Chondrocyte (in vitro differentiated cells): ENCODE data around the gene GRIK2. TPM values are rescaled to one million over a fixed set of nuclear protein-coding genes. Genes with fewer than 3 reads are reported as not detected.

ENCODE experiments used
- DNase-seq: peaks from one replicate; pipeline ENCODE4 v3.0.0; 2021; ENCODE audit warnings: mixed read lengths, low spot score
- H3K27ac Mint-ChIP-seq: one replicate; pipeline ENCODE4 v1.8.0; 2021; ENCODE audit warnings: mild to moderate bottlenecking, moderate library complexity, mixed read lengths; ENCODE audit not compliant: unreplicated experiment
- H3K27me3 Mint-ChIP-seq: 2 replicates; pipeline ENCODE4 v1.8.0; 2021; ENCODE audit warnings: low read depth, mixed read lengths
- H3K36me3 Mint-ChIP-seq: 2 replicates; pipeline ENCODE4 v1.8.0; 2021; ENCODE audit warnings: low read depth, mixed read lengths
- H3K4me1 Mint-ChIP-seq: 2 replicates; pipeline ENCODE4 v1.8.0; 2021; ENCODE audit warnings: low read depth, mild to moderate bottlenecking, mixed read lengths
- H3K4me3 Mint-ChIP-seq: one replicate; pipeline ENCODE4 v1.8.0; 2021; ENCODE audit warnings: mild to moderate bottlenecking, moderate library complexity, mixed read lengths; ENCODE audit not compliant: unreplicated experiment
- H3K9me3 Mint-ChIP-seq: 2 replicates; pipeline ENCODE4 v1.8.0; 2021; ENCODE audit warnings: low read depth, mixed read lengths
- total RNA-seq: library from RNA; stranded (reverse); gene quantifications from 3 replicates; pipeline ENCODE4 v1.2.1, GENCODE V29; 2021
- TF ChIP-seq, protein P1 (sequence below): fragments of 200-600 bp; sonication (generic); IDR thresholded peaks from 2 replicates; pipeline ENCODE4 v1.5.0; 2021; ENCODE audit warnings: antibody characterized with exemption, mild to moderate bottlenecking, moderate library complexity

GRIK2 gene
- total RNA-seq, 1 donor from 2014 or later, result 8.2 TPM

DNA sequence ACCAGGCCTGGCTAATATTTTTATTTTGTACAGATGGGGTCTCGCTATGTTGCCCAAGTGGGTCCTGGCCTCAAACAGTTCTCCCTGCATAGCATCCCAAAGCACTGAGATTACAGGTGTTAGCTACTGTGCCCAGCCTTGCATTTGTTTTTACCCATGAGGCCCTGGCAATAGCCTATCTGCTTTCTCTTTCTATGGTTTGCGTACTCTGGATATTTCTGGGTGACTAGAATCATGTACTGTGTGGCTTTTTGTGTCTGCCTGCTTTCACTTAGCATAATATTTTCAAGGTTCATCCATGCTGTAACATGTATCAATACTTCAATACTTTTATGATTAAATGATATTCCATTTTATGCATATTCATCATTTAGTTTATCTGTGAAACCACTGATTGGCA lies 451.7 kb downstream of the GRIK2 start:
- Mint-ChIP-seq H3K36me3 (no peaks in the 10 kb centered on the region), H3K27me3 (no peaks in the 10 kb centered on the region), H3K27ac (no peak overlapping the region), H3K9me3 (peaks cover 2% of the 10 kb centered on the region), H3K4me3 (no peak overlapping the region), H3K4me1 (peaks cover 8% of the 10 kb centered on the region)
- no peak for DNase-seq
- TF ChIP-seq, protein P1, sequence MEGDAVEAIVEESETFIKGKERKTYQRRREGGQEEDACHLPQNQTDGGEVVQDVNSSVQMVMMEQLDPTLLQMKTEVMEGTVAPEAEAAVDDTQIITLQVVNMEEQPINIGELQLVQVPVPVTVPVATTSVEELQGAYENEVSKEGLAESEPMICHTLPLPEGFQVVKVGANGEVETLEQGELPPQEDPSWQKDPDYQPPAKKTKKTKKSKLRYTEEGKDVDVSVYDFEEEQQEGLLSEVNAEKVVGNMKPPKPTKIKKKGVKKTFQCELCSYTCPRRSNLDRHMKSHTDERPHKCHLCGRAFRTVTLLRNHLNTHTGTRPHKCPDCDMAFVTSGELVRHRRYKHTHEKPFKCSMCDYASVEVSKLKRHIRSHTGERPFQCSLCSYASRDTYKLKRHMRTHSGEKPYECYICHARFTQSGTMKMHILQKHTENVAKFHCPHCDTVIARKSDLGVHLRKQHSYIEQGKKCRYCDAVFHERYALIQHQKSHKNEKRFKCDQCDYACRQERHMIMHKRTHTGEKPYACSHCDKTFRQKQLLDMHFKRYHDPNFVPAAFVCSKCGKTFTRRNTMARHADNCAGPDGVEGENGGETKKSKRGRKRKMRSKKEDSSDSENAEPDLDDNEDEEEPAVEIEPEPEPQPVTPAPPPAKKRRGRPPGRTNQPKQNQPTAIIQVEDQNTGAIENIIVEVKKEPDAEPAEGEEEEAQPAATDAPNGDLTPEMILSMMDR, result no peak

DNA sequence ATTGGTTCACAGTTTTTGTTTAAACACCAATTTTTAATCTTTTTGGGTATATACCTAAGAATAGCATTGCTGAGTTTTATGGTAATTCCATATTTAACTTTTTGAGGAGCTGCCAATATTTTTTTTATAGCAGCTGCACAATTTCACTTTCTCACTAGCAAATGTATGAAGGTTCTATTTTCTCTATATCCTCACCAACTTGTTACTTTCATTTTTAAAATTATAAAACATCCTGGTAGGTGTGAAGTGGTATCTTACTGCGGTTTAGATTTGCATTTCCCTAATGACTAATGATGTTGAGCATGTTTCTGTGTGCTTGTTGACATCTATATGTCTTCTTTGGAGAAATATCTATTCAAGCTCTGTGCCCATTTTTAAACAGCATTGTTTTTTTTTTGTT lies 452.1 kb downstream of the GRIK2 start:
- no peak overlapping the region for H3K27ac Mint-ChIP-seq
- H3K9me3 Mint-ChIP-seq, result peaks cover 2% of the 10 kb centered on the region
- TF ChIP-seq, protein P1, result no peak
- peaks cover 8% of the 10 kb centered on the region for H3K4me1 Mint-ChIP-seq
- no peaks in the 10 kb centered on the region for H3K36me3 Mint-ChIP-seq
- no peaks in the 10 kb centered on the region for H3K27me3 Mint-ChIP-seq
- no peak for DNase-seq
- H3K4me3 Mint-ChIP-seq, result no peak overlapping the region

DNA sequence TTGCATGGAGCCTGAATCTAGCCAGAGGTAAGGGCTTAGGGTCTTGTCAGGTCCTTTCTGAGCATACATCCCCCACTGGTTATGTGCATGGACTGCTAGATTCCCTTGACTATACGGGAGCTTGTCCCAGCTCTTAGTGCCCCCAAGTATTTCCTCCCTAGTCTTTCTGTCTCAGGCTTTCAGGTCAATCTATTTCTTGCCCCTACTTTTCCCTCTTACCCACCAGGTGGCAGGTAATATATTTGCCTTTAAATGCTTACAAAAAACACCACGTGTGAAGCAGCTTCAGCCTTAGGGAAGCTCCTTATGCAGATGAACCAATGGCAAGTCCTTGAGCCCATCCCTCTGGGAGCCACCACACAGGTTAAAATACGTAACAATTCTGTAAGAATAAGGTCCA lies 454.2 kb downstream of the GRIK2 start:
- Mint-ChIP-seq H3K4me1 (peaks cover 8% of the 10 kb centered on the region), H3K9me3 (peaks cover 2% of the 10 kb centered on the region), H3K27me3 (no peaks in the 10 kb centered on the region), H3K4me3 (no peak overlapping the region), H3K36me3 (no peaks in the 10 kb centered on the region), H3K27ac (no peak overlapping the region)
- DNase-seq, result no peak
- TF ChIP-seq, protein P1, result no peak

DNA sequence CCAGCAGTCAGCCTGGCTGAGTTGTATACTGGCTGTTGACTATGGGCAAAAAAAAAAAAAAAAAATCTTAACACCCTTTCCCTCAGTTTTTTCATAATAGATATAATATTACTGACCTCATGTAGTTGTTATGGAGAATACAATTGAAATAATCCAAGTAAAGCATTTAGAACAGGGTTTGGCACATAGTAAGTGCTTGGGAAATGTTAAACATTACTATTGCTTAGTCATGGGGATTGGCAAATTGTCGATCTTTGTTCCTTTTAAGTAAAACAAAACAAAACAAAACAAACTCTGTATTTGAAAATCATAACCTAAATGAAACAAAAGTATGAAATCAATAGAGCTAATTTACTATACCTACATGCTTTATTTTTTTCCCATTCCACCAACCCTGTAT lies 458.4 kb downstream of the GRIK2 start:
- H3K4me3 Mint-ChIP-seq, result no peak overlapping the region
- DNase-seq, result no peak
- H3K36me3 Mint-ChIP-seq, result no peaks in the 10 kb centered on the region
- H3K4me1 Mint-ChIP-seq, result no peaks in the 10 kb centered on the region
- TF ChIP-seq, protein P1, result no peak
- no peaks in the 10 kb centered on the region for H3K9me3 Mint-ChIP-seq
- H3K27me3 Mint-ChIP-seq, result no peaks in the 10 kb centered on the region
- H3K27ac Mint-ChIP-seq, result no peak overlapping the region

DNA sequence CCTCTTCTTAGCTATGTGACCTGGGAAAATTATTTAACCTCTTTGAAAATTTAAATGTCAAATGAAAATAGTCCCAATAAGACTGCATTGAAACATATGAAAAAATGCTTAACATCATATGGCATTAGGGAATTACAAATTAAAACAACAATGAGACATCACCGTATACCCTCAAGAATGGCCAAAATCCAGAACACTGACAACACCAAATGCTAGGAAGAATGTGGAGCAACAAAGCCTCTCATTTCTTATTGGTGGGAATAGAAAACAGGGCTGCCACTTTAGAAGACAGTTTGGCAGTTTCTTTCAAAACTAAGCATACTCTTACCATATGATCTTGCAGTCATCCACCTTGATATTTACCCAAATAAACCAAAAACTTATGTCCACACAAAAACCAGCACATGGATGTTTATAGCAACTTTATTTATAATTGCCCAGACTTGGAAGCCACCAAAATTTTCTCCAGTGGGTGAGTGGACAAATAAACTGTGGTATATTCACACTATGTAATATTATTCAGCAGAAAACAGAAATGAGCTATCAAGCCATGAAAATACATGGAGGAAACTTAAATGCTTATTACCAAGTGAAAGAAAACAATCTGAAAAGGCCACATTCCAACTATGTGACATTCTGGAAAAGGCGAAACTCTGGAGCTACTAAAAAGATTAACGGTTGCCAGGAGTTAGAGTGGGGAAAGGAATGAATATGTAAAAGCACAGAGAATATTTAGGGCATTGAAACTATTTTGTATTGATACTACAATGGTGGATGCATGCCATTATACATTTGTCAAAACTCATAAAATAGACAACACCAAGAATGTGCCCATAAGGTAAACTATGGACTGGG lies 459.9 kb downstream of the GRIK2 start:
- Mint-ChIP-seq H3K36me3 (no peaks in the 10 kb centered on the region), H3K27me3 (no peaks in the 10 kb centered on the region), H3K4me3 (no peak overlapping the region), H3K9me3 (no peaks in the 10 kb centered on the region), H3K4me1 (no peaks in the 10 kb centered on the region), H3K27ac (no peak overlapping the region)
- TF ChIP-seq, protein P1, result no peak
- no peak for DNase-seq
